Measurements from ENCODE around the gene SHC4. TPM values are rescaled to one million over a fixed set of nuclear protein-coding genes. Genes with fewer than 3 reads are reported as not detected.

Gene SHC4
- total and polyA plus RNA-seq, 2 of the 8 experiments (the other 6 are each of a cell fraction or from before 2014, with no cell fraction given): 0.15 to 0.30 TPM

- TF ChIP-seq CTCF (IDR thresholded peaks at IDR 0.05; ENCODE audit: control extremely low read depth in 1 of 3, insufficient read depth in 1 of 3, low read depth in 1 of 3, low read length in 3 of 3) (peak in 1 of 3 experiments; percentile 48; a peak in 2 of 4 replicates), GTF2F1 (IDR thresholded peaks at IDR 0.05; ENCODE audit: borderline replicate concordance, low read depth, low read length) (no peak), TEAD4 (IDR thresholded peaks at IDR 0.05; ENCODE audit: low read depth, low read length) (peak; percentile 89), POU5F1 (IDR thresholded peaks at IDR 0.05; ENCODE audit: low read depth, low read length) (no peak), CHD1 (IDR thresholded peaks at IDR 0.05; ENCODE audit: low read depth, low read length) (no peak), CTBP2 (IDR thresholded peaks at IDR 0.05; ENCODE audit: borderline replicate concordance, insufficient read depth, insufficient read length, low read length) (no peak), CEBPB (IDR thresholded peaks at IDR 0.05; ENCODE audit: low read depth, low read length) (no peak), MAX (IDR thresholded peaks at IDR 0.05) (no peak), ATF2 (IDR thresholded peaks at IDR 0.05; ENCODE audit: low read length) (no peak)
These were observed 107.9 kb downstream of the SHC4 start (continued) for GRCh38 chr15:48855501-48856440.
